Measurements from ENCODE around the gene TRIM25.
A peak's percentile ranks its signal among the peaks of the same experiment; 100 is the strongest.
"Not testable (repeated sequence)": the region's sequence is repeated elsewhere in the genome, so short reads cannot be mapped to it uniquely, and the experiment has no call there.

The TRIM25 gene

GRCh38 chr17:56913867-56914580, at the start of gene TRIM25:
Gene TRIM25 (minus strand): TSS chr17:56914049. CDS start chr17:56913988, 61 bp downstream.
- peak; percentile 87 for DNase-seq (ENCODE audit: low spot score)

- DNase-seq (ENCODE audit: low spot score) = peak; percentile 93
Observed at GRCh38 chr17:56960596-56961538, 47.0 kb upstream of the TRIM25 start, which contains the start of gene COIL. Gene COIL (minus strand): TSS chr17:56961050. CDS start chr17:56961019, 31 bp downstream.

GRCh38 chr17:56956992-56957391, 43.1 kb upstream of the TRIM25 start:
- DNase-seq (ENCODE audit: low spot score) = no peak

- DNase-seq (ENCODE audit: low spot score) = no peak
Observed at GRCh38 chr17:56949595-56949994, 35.7 kb upstream of the TRIM25 start.

GRCh38 chr17:56948491-56948890, 34.6 kb upstream of the TRIM25 start:
- DNase-seq (ENCODE audit: low spot score) = no peak

GRCh38 chr17:56947741-56948140, 33.9 kb upstream of the TRIM25 start:
- DNase-seq (ENCODE audit: low spot score) = no peak

GRCh38 chr17:56945938-56946505, 32.2 kb upstream of the TRIM25 start:
- no peak for DNase-seq (ENCODE audit: low spot score)

- DNase-seq (ENCODE audit: low spot score) = no peak
Observed at GRCh38 chr17:56943505-56944125, 29.8 kb upstream of the TRIM25 start.

- peak; percentile 79 for DNase-seq (ENCODE audit: low spot score)
Observed at GRCh38 chr17:56939869-56940484, 26.1 kb upstream of the TRIM25 start.

- not testable (repeated sequence) for DNase-seq (ENCODE audit: low spot score)
Observed at GRCh38 chr17:56938206-56938605, 24.4 kb upstream of the TRIM25 start.

GRCh38 chr17:56937687-56938086, 23.8 kb upstream of the TRIM25 start:
- no peak for DNase-seq (ENCODE audit: low spot score)

- no peak for DNase-seq (ENCODE audit: low spot score)
Observed at GRCh38 chr17:56936697-56937322, 23.0 kb upstream of the TRIM25 start.

- no peak for DNase-seq (ENCODE audit: low spot score)
Observed at GRCh38 chr17:56935461-56935860, 21.6 kb upstream of the TRIM25 start.

GRCh38 chr17:56934280-56934679, 20.4 kb upstream of the TRIM25 start:
- no peak for DNase-seq (ENCODE audit: low spot score)

GRCh38 chr17:56933868-56934267, 20.0 kb upstream of the TRIM25 start:
- no peak for DNase-seq (ENCODE audit: low spot score)

- DNase-seq (ENCODE audit: low spot score) = no peak
Observed at GRCh38 chr17:56933151-56933745, 19.4 kb upstream of the TRIM25 start.

- no peak for DNase-seq (ENCODE audit: low spot score)
Observed at GRCh38 chr17:56930739-56931337, 17.0 kb upstream of the TRIM25 start.

- no peak for DNase-seq (ENCODE audit: low spot score)
Observed at GRCh38 chr17:56929362-56929969, 15.6 kb upstream of the TRIM25 start.

GRCh38 chr17:56928586-56928985, 14.7 kb upstream of the TRIM25 start:
- DNase-seq (ENCODE audit: low spot score) = no peak

- DNase-seq (ENCODE audit: low spot score) = no peak
Observed at GRCh38 chr17:56926704-56927103, 12.9 kb upstream of the TRIM25 start.
